ENCODE measurements around the gene KRT83.

DNA sequence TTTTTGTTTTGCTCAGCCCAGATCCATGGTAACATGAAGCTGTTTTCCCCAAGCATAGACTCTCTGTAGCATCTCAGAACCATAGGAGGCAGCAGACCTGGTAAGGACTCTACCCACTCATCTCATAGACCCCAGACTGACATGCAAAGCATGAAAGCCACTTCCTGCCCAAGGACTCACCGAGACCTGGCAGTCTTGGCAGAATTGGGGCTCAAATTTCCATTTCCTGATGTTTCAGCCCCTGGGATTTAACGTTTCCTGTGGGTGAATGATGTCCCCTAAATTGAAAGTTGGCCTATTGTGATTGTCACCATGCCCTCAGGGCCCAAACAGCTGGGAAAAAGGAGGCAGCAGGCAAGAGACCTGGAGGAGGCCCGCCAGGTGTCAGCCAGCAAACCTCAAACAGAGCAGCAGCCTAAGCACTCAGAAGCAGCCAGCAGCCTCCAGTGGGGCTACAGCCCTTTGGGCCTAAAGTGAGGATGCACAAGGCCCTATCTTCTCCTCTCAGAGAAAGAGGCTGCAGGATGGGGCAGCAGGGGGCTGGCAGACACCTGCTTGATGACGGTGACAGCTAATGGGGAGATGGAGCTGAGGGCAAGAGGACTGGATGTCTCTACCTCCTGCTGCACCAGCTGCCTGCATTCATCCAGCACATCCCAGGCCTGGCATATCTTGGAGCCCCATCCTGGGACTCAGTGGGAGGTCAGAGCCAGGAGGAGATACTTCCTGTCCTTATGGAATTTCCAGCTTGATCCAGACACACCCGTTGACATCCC lies 37.6 kb upstream of the KRT83 start:
- TF ChIP-seq, protein P1, sequence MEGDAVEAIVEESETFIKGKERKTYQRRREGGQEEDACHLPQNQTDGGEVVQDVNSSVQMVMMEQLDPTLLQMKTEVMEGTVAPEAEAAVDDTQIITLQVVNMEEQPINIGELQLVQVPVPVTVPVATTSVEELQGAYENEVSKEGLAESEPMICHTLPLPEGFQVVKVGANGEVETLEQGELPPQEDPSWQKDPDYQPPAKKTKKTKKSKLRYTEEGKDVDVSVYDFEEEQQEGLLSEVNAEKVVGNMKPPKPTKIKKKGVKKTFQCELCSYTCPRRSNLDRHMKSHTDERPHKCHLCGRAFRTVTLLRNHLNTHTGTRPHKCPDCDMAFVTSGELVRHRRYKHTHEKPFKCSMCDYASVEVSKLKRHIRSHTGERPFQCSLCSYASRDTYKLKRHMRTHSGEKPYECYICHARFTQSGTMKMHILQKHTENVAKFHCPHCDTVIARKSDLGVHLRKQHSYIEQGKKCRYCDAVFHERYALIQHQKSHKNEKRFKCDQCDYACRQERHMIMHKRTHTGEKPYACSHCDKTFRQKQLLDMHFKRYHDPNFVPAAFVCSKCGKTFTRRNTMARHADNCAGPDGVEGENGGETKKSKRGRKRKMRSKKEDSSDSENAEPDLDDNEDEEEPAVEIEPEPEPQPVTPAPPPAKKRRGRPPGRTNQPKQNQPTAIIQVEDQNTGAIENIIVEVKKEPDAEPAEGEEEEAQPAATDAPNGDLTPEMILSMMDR (IDR thresholded peaks at IDR 0.05; ENCODE audit: low read depth, low read length) = peak; percentile 17
- no peak for TF ChIP-seq EZH2phosphoT487 (IDR thresholded peaks at IDR 0.05; ENCODE audit: low read depth)
